ENCODE data around the gene DENND4B.
"Not testable (repeated sequence)": the region's sequence is repeated elsewhere in the genome, so short reads cannot be mapped to it uniquely, and the experiment has no call there.

DENND4B gene

GRCh38 chr1:153946622-153947241 lies at the start of gene DENND4B:
Gene DENND4B (minus strand): TSS chr1:153946718. CDS start chr1:153944374, 2,344 bp downstream.
- DNase-seq (ENCODE audit: low read depth in 1 of 2, low spot score in 1 of 2), result peak; percentile 62 to 65

- no peak for DNase-seq (ENCODE audit: low read depth in 1 of 2, low spot score in 1 of 2)
Measured at GRCh38 chr1:153995640-153996039, 49.1 kb upstream of the DENND4B start.

GRCh38 chr1:153995202-153995601 lies 48.7 kb upstream of the DENND4B start:
- no peak for DNase-seq (ENCODE audit: low read depth in 1 of 2, low spot score in 1 of 2)

- no peak for DNase-seq (ENCODE audit: low read depth in 1 of 2, low spot score in 1 of 2)
Measured at GRCh38 chr1:153991806-153992205, 45.3 kb upstream of the DENND4B start.

GRCh38 chr1:153991151-153991630 lies 44.7 kb upstream of the DENND4B start:
- DNase-seq (ENCODE audit: low read depth in 1 of 2, low spot score in 1 of 2), result no peak

GRCh38 chr1:153990468-153991150 lies 44.1 kb upstream of the DENND4B start, which contains the start of gene RPS27:
Gene RPS27 (plus strand): TSS chr1:153990762. CDS start chr1:153990797, 35 bp downstream.
- DNase-seq (ENCODE audit: low read depth in 1 of 2, low spot score in 1 of 2), result peak; percentile 75 to 90

- DNase-seq (ENCODE audit: low read depth in 1 of 2, low spot score in 1 of 2), result no peak
Measured at GRCh38 chr1:153987621-153988020, 41.1 kb upstream of the DENND4B start.

GRCh38 chr1:153985941-153986761 lies 39.6 kb upstream of the DENND4B start, which contains the start of gene RAB13:
Gene RAB13 (minus strand): TSS chr1:153986339. CDS start chr1:153986236, 103 bp downstream.
- no peak for DNase-seq (ENCODE audit: low read depth in 1 of 2, low spot score in 1 of 2)

GRCh38 chr1:153985341-153985912 lies 38.9 kb upstream of the DENND4B start:
- peak in 1 of 2 donors; percentile 61 for DNase-seq (ENCODE audit: low read depth in 1 of 2, low spot score in 1 of 2)

- no peak for DNase-seq (ENCODE audit: low read depth in 1 of 2, low spot score in 1 of 2)
Measured at GRCh38 chr1:153984123-153984894, 37.8 kb upstream of the DENND4B start.

- not testable (repeated sequence) for DNase-seq (ENCODE audit: low read depth in 1 of 2, low spot score in 1 of 2)
Measured at GRCh38 chr1:153981735-153982134, 35.2 kb upstream of the DENND4B start.

- DNase-seq (ENCODE audit: low read depth in 1 of 2, low spot score in 1 of 2), result not testable (repeated sequence)
Measured at GRCh38 chr1:153979091-153979490, 32.6 kb upstream of the DENND4B start.

GRCh38 chr1:153978274-153978909 lies 31.9 kb upstream of the DENND4B start:
- no peak for DNase-seq (ENCODE audit: low read depth in 1 of 2, low spot score in 1 of 2)

- DNase-seq (ENCODE audit: low read depth in 1 of 2, low spot score in 1 of 2), result peak; percentile 69 to 84
Measured at GRCh38 chr1:153977250-153978240, 31.0 kb upstream of the DENND4B start, which contains the start of gene JTB. Gene JTB (minus strand): TSS chr1:153977674. CDS start chr1:153977252, 422 bp downstream.

GRCh38 chr1:153976819-153977249 lies 30.3 kb upstream of the DENND4B start:
- DNase-seq (ENCODE audit: low read depth in 1 of 2, low spot score in 1 of 2), result no peak

GRCh38 chr1:153973525-153973924 lies 27.0 kb upstream of the DENND4B start:
- no peak for DNase-seq (ENCODE audit: low read depth in 1 of 2, low spot score in 1 of 2)

GRCh38 chr1:153973071-153973470 lies 26.6 kb upstream of the DENND4B start:
- no peak for DNase-seq (ENCODE audit: low read depth in 1 of 2, low spot score in 1 of 2)

- no peak for DNase-seq (ENCODE audit: low read depth in 1 of 2, low spot score in 1 of 2)
Measured at GRCh38 chr1:153970346-153970745, 23.8 kb upstream of the DENND4B start.
